ENCODE results near the gene ACADS.

Gene ACADS

GRCh38 chr12:120754792-120755191 lies 29.2 kb downstream of the ACADS start:
- Histone ChIP-seq H3K4me3 (ENCODE audit: low read length) (no peak overlapping the region), H3K27me3 (ENCODE audit: low read depth, low read length) (no peaks in the 10 kb centered on the region), H3K9me3 (ENCODE audit: insufficient read depth, low read length) (peaks cover 7% of the 10 kb centered on the region; the same call in 1 of the 2 replicates), H3K4me2 (ENCODE audit: low read length) (no peak overlapping the region), H3K4me1 (ENCODE audit: low read length) (peaks cover 8% of the 10 kb centered on the region), H3K36me3 (replicated peaks; ENCODE audit: low read depth, low read length) (peaks cover 10% of the 10 kb centered on the region), H3K27ac (ENCODE audit: low read length) (no peak overlapping the region), H3K79me2 (ENCODE audit: low read length) (no peaks in the 10 kb centered on the region), H2AFZ (ENCODE audit: low read depth, low read length) (no peak overlapping the region), H3K9ac (ENCODE audit: low read length) (no peak overlapping the region), H4K20me1 (ENCODE audit: insufficient read depth, low read length) (no peaks in the 10 kb centered on the region)
- no peak for TF ChIP-seq EZH2phosphoT487 (IDR thresholded peaks at IDR 0.05; ENCODE audit: low read depth)
- TF ChIP-seq, protein P1, sequence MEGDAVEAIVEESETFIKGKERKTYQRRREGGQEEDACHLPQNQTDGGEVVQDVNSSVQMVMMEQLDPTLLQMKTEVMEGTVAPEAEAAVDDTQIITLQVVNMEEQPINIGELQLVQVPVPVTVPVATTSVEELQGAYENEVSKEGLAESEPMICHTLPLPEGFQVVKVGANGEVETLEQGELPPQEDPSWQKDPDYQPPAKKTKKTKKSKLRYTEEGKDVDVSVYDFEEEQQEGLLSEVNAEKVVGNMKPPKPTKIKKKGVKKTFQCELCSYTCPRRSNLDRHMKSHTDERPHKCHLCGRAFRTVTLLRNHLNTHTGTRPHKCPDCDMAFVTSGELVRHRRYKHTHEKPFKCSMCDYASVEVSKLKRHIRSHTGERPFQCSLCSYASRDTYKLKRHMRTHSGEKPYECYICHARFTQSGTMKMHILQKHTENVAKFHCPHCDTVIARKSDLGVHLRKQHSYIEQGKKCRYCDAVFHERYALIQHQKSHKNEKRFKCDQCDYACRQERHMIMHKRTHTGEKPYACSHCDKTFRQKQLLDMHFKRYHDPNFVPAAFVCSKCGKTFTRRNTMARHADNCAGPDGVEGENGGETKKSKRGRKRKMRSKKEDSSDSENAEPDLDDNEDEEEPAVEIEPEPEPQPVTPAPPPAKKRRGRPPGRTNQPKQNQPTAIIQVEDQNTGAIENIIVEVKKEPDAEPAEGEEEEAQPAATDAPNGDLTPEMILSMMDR (IDR thresholded peaks at IDR 0.05; ENCODE audit: low read depth, low read length) = no peak

GRCh38 chr12:120755269-120755668 lies 29.6 kb downstream of the ACADS start:
- H3K36me3 ChIP-seq (replicated peaks; ENCODE audit: low read depth, low read length) = peaks cover 13% of the 10 kb centered on the region
- H3K27ac ChIP-seq (ENCODE audit: low read length) = no peak overlapping the region
- H4K20me1 ChIP-seq (ENCODE audit: insufficient read depth, low read length) = no peaks in the 10 kb centered on the region

GRCh38 chr12:120757226-120757742 lies 31.7 kb downstream of the ACADS start:
- no peak overlapping the region for H3K27ac ChIP-seq (ENCODE audit: low read length)
- no peaks in the 10 kb centered on the region for H3K27me3 ChIP-seq (ENCODE audit: low read depth, low read length)
- H3K9ac ChIP-seq (ENCODE audit: low read length) = no peak overlapping the region
- H3K4me1 ChIP-seq (ENCODE audit: low read length) = peaks cover 8% of the 10 kb centered on the region
- H3K9me3 ChIP-seq (ENCODE audit: insufficient read depth, low read length) = peaks cover 7% of the 10 kb centered on the region; the same call in 1 of the 2 replicates
- no peaks in the 10 kb centered on the region for H4K20me1 ChIP-seq (ENCODE audit: insufficient read depth, low read length)
- H3K79me2 ChIP-seq (ENCODE audit: low read length) = no peaks in the 10 kb centered on the region
- no peak overlapping the region for H3K4me2 ChIP-seq (ENCODE audit: low read length)
- TF ChIP-seq EZH2phosphoT487 (IDR thresholded peaks at IDR 0.05; ENCODE audit: low read depth) = no peak
- TF ChIP-seq, protein P1 (IDR thresholded peaks at IDR 0.05; ENCODE audit: low read depth, low read length) = no peak
- H2AFZ ChIP-seq (ENCODE audit: low read depth, low read length) = no peak overlapping the region
- H3K36me3 ChIP-seq (replicated peaks; ENCODE audit: low read depth, low read length) = peaks cover 20% of the 10 kb centered on the region
- H3K4me3 ChIP-seq (ENCODE audit: low read length) = no peak overlapping the region

More at GRCh38 chr12:120755269-120755668, 29.6 kb downstream of the ACADS start:
- no peak overlapping the region for H3K4me3 ChIP-seq (ENCODE audit: low read length)
- no peak for TF ChIP-seq EZH2phosphoT487 (IDR thresholded peaks at IDR 0.05; ENCODE audit: low read depth)
- TF ChIP-seq, protein P1 (IDR thresholded peaks at IDR 0.05; ENCODE audit: low read depth, low read length) = no peak
- H3K9ac ChIP-seq (ENCODE audit: low read length) = no peak overlapping the region
- peaks cover 8% of the 10 kb centered on the region for H3K4me1 ChIP-seq (ENCODE audit: low read length)
- H3K79me2 ChIP-seq (ENCODE audit: low read length) = no peaks in the 10 kb centered on the region
- H3K4me2 ChIP-seq (ENCODE audit: low read length) = no peak overlapping the region
- H3K27me3 ChIP-seq (ENCODE audit: low read depth, low read length) = no peaks in the 10 kb centered on the region
- peaks cover 7% of the 10 kb centered on the region; the same call in 1 of the 2 replicates for H3K9me3 ChIP-seq (ENCODE audit: insufficient read depth, low read length)
- no peak overlapping the region for H2AFZ ChIP-seq (ENCODE audit: low read depth, low read length)

DNA sequence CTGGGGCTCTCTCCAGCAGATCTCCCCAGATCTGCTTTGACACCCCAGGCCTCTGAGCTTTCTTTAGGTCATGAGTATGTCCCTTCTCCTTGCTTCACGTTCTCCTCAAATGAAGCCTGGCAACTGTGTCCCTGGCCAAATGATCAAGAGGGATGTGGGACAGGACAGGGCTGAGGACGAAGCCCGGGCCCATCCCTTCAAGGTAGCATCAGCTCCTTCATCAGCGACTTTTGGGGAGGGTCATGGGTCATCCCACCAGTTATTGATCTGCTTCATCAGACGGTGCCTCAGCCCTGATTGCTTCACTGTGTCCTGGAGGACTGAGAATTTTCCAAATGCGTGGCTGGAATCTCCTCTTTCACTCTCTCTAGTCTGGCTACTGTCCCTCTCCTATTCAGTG lies 32.3 kb downstream of the ACADS start:
- no peak overlapping the region for H2AFZ ChIP-seq (ENCODE audit: low read depth, low read length)
- no peaks in the 10 kb centered on the region for H3K27me3 ChIP-seq (ENCODE audit: low read depth, low read length)
- peaks cover 21% of the 10 kb centered on the region for H3K36me3 ChIP-seq (replicated peaks; ENCODE audit: low read depth, low read length)
- no peaks in the 10 kb centered on the region for H4K20me1 ChIP-seq (ENCODE audit: insufficient read depth, low read length)
- no peak overlapping the region for H3K4me3 ChIP-seq (ENCODE audit: low read length)
- H3K27ac ChIP-seq (ENCODE audit: low read length) = no peak overlapping the region
- H3K79me2 ChIP-seq (ENCODE audit: low read length) = no peaks in the 10 kb centered on the region
- peaks cover 8% of the 10 kb centered on the region for H3K4me1 ChIP-seq (ENCODE audit: low read length)
- no peak for TF ChIP-seq EZH2phosphoT487 (IDR thresholded peaks at IDR 0.05; ENCODE audit: low read depth)
- TF ChIP-seq, protein P1 (IDR thresholded peaks at IDR 0.05; ENCODE audit: low read depth, low read length) = no peak
- peaks cover 7% of the 10 kb centered on the region; the same call in 1 of the 2 replicates for H3K9me3 ChIP-seq (ENCODE audit: insufficient read depth, low read length)
- H3K9ac ChIP-seq (ENCODE audit: low read length) = no peak overlapping the region
- H3K4me2 ChIP-seq (ENCODE audit: low read length) = no peak overlapping the region
